K562 (cell line): ENCODE measurements around the gene ARHGAP29. TPM values are rescaled to one million over a fixed set of nuclear protein-coding genes. Genes with fewer than 3 reads are reported as not detected.

Experiments
- BRD9 ChIP-seq: fragments of 450-650 bp; IDR thresholded peaks from 2 replicates; pipeline ENCODE4 v1.6.1; 2018; ENCODE audit warnings: low read depth; ENCODE audit not compliant: partially characterized antibody
- CHD7 ChIP-seq: fragments of 200-600 bp; sonication (generic); IDR thresholded peaks from one replicate; pipeline ENCODE4 v1.6.1; 2012; ENCODE audit warnings: mild to moderate bottlenecking, low read depth, low read length, inconsistent platforms
- TFAM ChIP-seq: fragments of 250-450 bp; sonication (Bioruptor Pico); conservative IDR thresholded peaks from 2 replicates; pipeline ENCODE4 v1.5.0; 2021; ENCODE audit warnings: mild to moderate bottlenecking, moderate library complexity
- ZNF512 ChIP-seq: IDR thresholded peaks from 2 replicates; pipeline ENCODE4 v1.6.1; 2016; ENCODE audit warnings: missing genetic modification characterization, missing compliant biosample characterization
- polyA plus RNA-seq, 8 experiments: library from polyadenylated mRNA; depleted of rRNA in 4 of 8; stranded (reverse) in 5 of 8; unstranded in 3 of 8; fragments of >200 nt; fragmentation: Nextera tagmentation in 2 of 8; fragmentation: Illumina TruSeq in 1 of 8; extraction: Ambion mirVana in 2 of 8; extraction: Trizol in 1 of 8; gene quantifications; 2 replicates each; pipeline versions ENCODE4 v1.2.1 to v1.2.3, GENCODE V29; 2011 to 2014; ENCODE audit warnings: inconsistent platforms in 1 of 8, missing spikeins in 1 of 8
- total RNA-seq, 7 experiments: library from RNA; depleted of rRNA in 6 of 7; stranded (reverse); fragments of >200 nt in 6 of 7; fragmentation: Illumina TruSeq in 2 of 7; extraction: Trizol in 2 of 7; gene quantifications; 2 replicates each; pipeline versions ENCODE4 v1.2.1 to v1.2.3, GENCODE V29; 2011 to 2021; ENCODE audit warnings: low replicate concordance in 1 of 7

The ARHGAP29 gene
- total and polyA plus RNA-seq, 9 of the 15 experiments (the other 6 are each of a cell fraction or from before 2014, with no cell fraction given), result under 0.01 to 0.13 (median 0.02) TPM; not detected in 5

- TF ChIP-seq CHD7, result no peak
- no peak for TF ChIP-seq ZNF512 (tag)
- TF ChIP-seq TFAM (CRISPR knock-in tag), result no peak
- no peak for TF ChIP-seq BRD9
Observed at GRCh38 chr1:94202241-94202640, 35.1 kb downstream of the ARHGAP29 start (continued).
